ENCODE results near the gene SREK1IP1. TPM values are rescaled to one million over a fixed set of nuclear protein-coding genes. Genes with fewer than 3 reads are reported as not detected.

The SREK1IP1 gene
- total RNA-seq, 1 experiment from 2014 or later = 3.0 TPM

DNA sequence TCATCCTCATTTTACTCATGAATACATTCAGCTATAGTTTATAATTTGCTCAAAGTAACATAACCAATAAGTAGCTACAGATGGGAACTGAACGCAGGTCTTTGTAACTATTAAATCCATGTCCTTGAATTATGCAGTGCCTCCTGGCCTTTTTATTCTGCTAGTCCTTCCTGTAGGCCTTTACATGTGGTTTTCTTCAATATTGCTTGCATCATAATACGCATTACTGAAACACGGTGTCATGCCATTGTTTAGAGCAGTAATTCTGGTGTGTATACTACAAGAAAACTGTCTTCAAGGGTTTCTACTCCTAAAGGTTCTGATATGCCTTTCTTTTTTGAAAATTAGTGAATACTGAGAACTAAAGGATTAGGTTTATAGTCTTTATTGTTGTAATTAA, 21.0 kb upstream of the SREK1IP1 start:
- Histone ChIP-seq H3K79me2 (ENCODE audit: low read length) (no peaks in the 10 kb centered on the region), H3K4me2 (ENCODE audit: low read length) (no peak overlapping the region), H3F3A (ENCODE audit: low read length, unreplicated experiment) (no peaks in the 10 kb centered on the region), H2AFZ (ENCODE audit: low read length) (no peak overlapping the region), H3K4me1 (ENCODE audit: insufficient read depth, low read length) (0 out of 2 replicates have a peak, but pooled peaks cover 6% of the 10 kb centered on the region), H3K4me3 (ENCODE audit: low read length) (no peak overlapping the region), H3K9ac (ENCODE audit: low read length) (no peak overlapping the region), H4K20me1 (ENCODE audit: low read length) (no peaks in the 10 kb centered on the region), H3K27me3 (ENCODE audit: low read length) (no peaks in the 10 kb centered on the region), H3K36me3 (ENCODE audit: low read depth, low read length) (peaks cover 1% of the 10 kb centered on the region; the same call in 1 of the 2 replicates), H3K27ac (ENCODE audit: low read length) (no peak overlapping the region), H3K9me3 (ENCODE audit: low read length) (no peaks in the 10 kb centered on the region), H3K9me2 (replicated peaks; ENCODE audit: low read length) (no peaks in the 10 kb centered on the region)
- ATAC-seq (no peak), DNase-seq (no peak)
- no peak for TF ChIP-seq EZH2phosphoT487 (IDR thresholded peaks at IDR 0.05; ENCODE audit: borderline replicate concordance, low read length)
- TF ChIP-seq, protein P1, sequence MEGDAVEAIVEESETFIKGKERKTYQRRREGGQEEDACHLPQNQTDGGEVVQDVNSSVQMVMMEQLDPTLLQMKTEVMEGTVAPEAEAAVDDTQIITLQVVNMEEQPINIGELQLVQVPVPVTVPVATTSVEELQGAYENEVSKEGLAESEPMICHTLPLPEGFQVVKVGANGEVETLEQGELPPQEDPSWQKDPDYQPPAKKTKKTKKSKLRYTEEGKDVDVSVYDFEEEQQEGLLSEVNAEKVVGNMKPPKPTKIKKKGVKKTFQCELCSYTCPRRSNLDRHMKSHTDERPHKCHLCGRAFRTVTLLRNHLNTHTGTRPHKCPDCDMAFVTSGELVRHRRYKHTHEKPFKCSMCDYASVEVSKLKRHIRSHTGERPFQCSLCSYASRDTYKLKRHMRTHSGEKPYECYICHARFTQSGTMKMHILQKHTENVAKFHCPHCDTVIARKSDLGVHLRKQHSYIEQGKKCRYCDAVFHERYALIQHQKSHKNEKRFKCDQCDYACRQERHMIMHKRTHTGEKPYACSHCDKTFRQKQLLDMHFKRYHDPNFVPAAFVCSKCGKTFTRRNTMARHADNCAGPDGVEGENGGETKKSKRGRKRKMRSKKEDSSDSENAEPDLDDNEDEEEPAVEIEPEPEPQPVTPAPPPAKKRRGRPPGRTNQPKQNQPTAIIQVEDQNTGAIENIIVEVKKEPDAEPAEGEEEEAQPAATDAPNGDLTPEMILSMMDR (conservative IDR thresholded peaks at IDR 0.05; ENCODE audit: low read depth, low read length) = no peak
- TF ChIP-seq EZH2 (IDR thresholded peaks at IDR 0.05; ENCODE audit: low read length, unreplicated experiment) = no peak
- intact Hi-C loops (cut with micrococcal nuclease) = no loop called here
- CTCF ChIA-PET = no interaction called here
- POLR2A ChIA-PET (ENCODE audit: unreplicated experiment) = no interaction called here
- no TSS peak for BruUV-seq (replicated peaks)

DNA sequence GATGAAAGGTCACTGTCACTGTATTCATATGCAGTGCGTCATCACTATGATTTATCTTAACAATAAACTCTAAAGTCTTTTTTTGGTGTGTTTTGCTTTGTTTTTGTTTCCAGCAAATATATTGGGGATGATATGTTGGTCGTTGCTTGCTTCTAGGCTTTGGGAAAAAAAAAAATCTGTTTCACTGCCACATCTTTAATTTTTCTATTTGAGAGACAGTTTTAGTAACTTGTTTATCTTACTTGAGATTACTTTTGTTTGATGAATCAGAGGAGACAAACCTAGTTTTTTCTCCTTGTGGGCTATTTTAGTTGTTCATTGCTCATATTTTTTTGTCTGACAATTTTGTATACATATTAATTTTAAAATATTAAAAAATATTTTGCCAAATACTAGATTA, 19.7 kb upstream of the SREK1IP1 start:
- H3K4me2 ChIP-seq (ENCODE audit: low read length) = no peak overlapping the region
- H2AFZ ChIP-seq (ENCODE audit: low read length) = no peak overlapping the region
- H3K27ac ChIP-seq (ENCODE audit: low read length) = no peak overlapping the region
- ATAC-seq (no peak), DNase-seq (no peak)
- ChIA-PET CTCF (no interaction called here), POLR2A (ENCODE audit: unreplicated experiment) (no interaction called here)
- no TSS peak for BruUV-seq (replicated peaks)
- H3K27me3 ChIP-seq (ENCODE audit: low read length) = no peaks in the 10 kb centered on the region
- intact Hi-C loops (cut with micrococcal nuclease) = no loop called here
- H3K36me3 ChIP-seq (ENCODE audit: low read depth, low read length) = peaks cover 2% of the 10 kb centered on the region; the same call in 1 of the 2 replicates
- H3K9me3 ChIP-seq (ENCODE audit: low read length) = no peaks in the 10 kb centered on the region
- no peak overlapping the region for H3K4me3 ChIP-seq (ENCODE audit: low read length)
- no peaks in the 10 kb centered on the region for H4K20me1 ChIP-seq (ENCODE audit: low read length)
- H3F3A ChIP-seq (ENCODE audit: low read length, unreplicated experiment) = no peaks in the 10 kb centered on the region
- H3K9me2 ChIP-seq (replicated peaks; ENCODE audit: low read length) = no peaks in the 10 kb centered on the region
- H3K9ac ChIP-seq (ENCODE audit: low read length) = no peak overlapping the region
- H3K4me1 ChIP-seq (ENCODE audit: insufficient read depth, low read length) = 0 out of 2 replicates have a peak, but pooled peaks cover 6% of the 10 kb centered on the region
- H3K79me2 ChIP-seq (ENCODE audit: low read length) = no peaks in the 10 kb centered on the region
- TF ChIP-seq, protein P1 (conservative IDR thresholded peaks at IDR 0.05; ENCODE audit: low read depth, low read length) = no peak
- TF ChIP-seq EZH2phosphoT487 (IDR thresholded peaks at IDR 0.05; ENCODE audit: borderline replicate concordance, low read length) (no peak), EZH2 (IDR thresholded peaks at IDR 0.05; ENCODE audit: low read length, unreplicated experiment) (no peak)

DNA sequence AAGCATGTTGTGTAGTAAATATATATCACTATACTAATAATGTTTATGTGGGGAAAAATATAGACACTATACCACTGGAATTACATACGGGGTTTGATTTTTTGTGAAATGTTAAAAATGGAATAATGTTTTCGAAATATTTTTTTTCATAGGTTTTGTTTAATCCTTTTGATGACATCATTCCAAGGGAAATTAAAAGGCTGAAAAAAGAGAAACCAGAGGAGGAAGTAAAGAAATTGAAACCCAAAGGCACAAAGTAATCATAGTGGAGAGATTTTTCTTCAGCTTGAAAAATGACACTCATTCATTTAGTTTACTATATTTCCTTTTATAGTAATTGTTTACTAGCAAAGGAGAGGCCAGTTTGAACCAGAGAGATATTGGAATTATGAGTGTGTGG, 17.9 kb upstream of the SREK1IP1 start:
- Histone ChIP-seq H3K9me2 (replicated peaks; ENCODE audit: low read length) (no peaks in the 10 kb centered on the region), H4K20me1 (ENCODE audit: low read length) (no peaks in the 10 kb centered on the region), H3K4me3 (ENCODE audit: low read length) (no peak overlapping the region), H3K4me1 (ENCODE audit: insufficient read depth, low read length) (0 out of 2 replicates have a peak, but pooled peaks cover 6% of the 10 kb centered on the region), H2AFZ (ENCODE audit: low read length) (no peak overlapping the region), H3K27me3 (ENCODE audit: low read length) (no peaks in the 10 kb centered on the region), H3K36me3 (ENCODE audit: low read depth, low read length) (peaks cover 2% of the 10 kb centered on the region; the same call in 1 of the 2 replicates), H3K4me2 (ENCODE audit: low read length) (no peak overlapping the region), H3F3A (ENCODE audit: low read length, unreplicated experiment) (no peaks in the 10 kb centered on the region), H3K27ac (ENCODE audit: low read length) (no peak overlapping the region), H3K9ac (ENCODE audit: low read length) (no peak overlapping the region), H3K9me3 (ENCODE audit: low read length) (no peaks in the 10 kb centered on the region), H3K79me2 (ENCODE audit: low read length) (no peaks in the 10 kb centered on the region)
- ATAC-seq (no peak), DNase-seq (no peak)
- ChIA-PET CTCF (no interaction called here), POLR2A (ENCODE audit: unreplicated experiment) (no interaction called here)
- intact Hi-C loops (cut with micrococcal nuclease) = no loop called here
- BruUV-seq (replicated peaks) = no TSS peak
- TF ChIP-seq EZH2phosphoT487 (IDR thresholded peaks at IDR 0.05; ENCODE audit: borderline replicate concordance, low read length) = no peak
- TF ChIP-seq EZH2 (IDR thresholded peaks at IDR 0.05; ENCODE audit: low read length, unreplicated experiment) = no peak
- TF ChIP-seq, protein P1 (conservative IDR thresholded peaks at IDR 0.05; ENCODE audit: low read depth, low read length) = no peak
